ENCODE measurements around the gene MAD1L1. TPM values are rescaled to one million over a fixed set of nuclear protein-coding genes. Genes with fewer than 3 reads are reported as not detected.
A peak's percentile ranks its signal among the peaks of the same experiment; 100 is the strongest.

Gene MAD1L1
- total RNA-seq, 1 donor from 2014 or later: 57.6 TPM

DNA sequence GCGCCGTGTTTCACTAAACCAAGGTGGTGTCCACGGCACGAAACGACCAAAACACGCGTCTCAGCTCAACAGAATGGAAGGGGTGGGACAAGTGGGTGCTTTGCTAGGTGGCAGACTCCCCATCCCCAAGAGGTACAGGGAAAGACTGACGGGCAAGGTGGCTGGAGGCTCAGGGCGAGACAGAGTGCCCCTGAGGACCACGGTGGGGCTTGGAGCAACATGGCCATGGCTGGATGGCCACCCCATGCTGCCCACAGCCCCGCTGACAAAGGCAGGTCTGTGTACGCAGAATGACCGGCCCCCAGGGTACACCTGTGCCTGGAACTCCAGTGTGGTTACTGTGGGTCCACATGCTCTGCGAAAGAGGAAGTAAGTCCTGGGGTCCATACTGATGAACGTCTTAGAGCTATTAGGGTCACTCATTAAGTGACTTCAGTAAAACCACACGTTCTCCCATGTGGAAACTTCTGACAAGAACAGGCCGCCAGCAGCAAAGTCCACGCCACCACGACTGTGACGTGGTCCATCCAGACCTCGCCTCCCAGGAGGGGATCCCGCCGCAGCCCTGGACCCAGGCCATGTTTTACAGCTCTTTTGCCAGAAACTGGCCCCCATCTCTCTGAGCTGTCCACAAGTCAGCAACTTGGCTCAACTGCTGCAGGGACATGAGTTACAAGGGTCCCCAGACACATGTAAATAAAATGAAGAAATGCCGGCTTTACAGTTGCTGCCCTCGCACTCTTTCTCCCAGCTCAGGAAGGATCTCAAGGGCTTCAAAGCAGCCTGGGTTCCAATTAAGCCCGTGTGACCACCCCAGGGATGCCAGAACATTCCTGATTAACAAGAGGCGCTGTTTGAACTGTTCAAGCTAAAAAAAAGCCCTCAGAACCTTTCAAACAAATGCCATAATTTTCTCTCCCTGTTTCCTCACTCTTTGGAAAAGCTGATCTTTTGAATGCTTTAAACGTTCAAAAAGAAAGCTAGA lies 66.8 kb downstream of the MAD1L1 start:
- TF ChIP-seq, protein P1, sequence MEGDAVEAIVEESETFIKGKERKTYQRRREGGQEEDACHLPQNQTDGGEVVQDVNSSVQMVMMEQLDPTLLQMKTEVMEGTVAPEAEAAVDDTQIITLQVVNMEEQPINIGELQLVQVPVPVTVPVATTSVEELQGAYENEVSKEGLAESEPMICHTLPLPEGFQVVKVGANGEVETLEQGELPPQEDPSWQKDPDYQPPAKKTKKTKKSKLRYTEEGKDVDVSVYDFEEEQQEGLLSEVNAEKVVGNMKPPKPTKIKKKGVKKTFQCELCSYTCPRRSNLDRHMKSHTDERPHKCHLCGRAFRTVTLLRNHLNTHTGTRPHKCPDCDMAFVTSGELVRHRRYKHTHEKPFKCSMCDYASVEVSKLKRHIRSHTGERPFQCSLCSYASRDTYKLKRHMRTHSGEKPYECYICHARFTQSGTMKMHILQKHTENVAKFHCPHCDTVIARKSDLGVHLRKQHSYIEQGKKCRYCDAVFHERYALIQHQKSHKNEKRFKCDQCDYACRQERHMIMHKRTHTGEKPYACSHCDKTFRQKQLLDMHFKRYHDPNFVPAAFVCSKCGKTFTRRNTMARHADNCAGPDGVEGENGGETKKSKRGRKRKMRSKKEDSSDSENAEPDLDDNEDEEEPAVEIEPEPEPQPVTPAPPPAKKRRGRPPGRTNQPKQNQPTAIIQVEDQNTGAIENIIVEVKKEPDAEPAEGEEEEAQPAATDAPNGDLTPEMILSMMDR (IDR thresholded peaks at IDR 0.05; ENCODE audit: partially characterized antibody, unreplicated experiment): no peak
- DNase-seq: no peak
- H3K4me1 Mint-ChIP-seq (ENCODE audit: low read depth, unreplicated experiment): peaks cover 37% of the 10 kb centered on the region
- no peaks in the 10 kb centered on the region for H3K36me3 Mint-ChIP-seq (ENCODE audit: unreplicated experiment)
- peaks cover 11% of the 10 kb centered on the region for H3K27me3 Mint-ChIP-seq (ENCODE audit: unreplicated experiment)
- peak overlapping the region; percentile 46 for H3K4me3 Mint-ChIP-seq (ENCODE audit: unreplicated experiment)
- H3K9me3 Mint-ChIP-seq (ENCODE audit: unreplicated experiment): peaks cover 10% of the 10 kb centered on the region
- no peak overlapping the region for H3K27ac Mint-ChIP-seq (ENCODE audit: unreplicated experiment)

DNA sequence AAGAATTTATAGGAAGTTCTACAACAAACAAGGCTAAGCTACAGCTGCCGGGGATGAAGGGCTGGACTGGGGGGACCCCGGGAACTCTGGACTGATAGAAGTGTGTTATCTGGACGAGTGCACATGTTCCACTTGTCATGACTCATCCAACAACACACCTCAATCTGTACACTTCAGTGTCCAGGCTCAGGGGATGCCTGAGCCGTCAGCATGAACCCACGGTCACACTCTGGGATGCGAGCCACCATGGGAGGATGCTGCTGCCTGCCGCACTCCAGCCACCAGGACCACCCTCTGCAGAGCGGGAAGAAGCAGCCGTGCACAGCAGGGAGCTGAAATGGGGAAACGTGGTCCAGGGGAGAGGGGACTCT lies 67.5 kb downstream of the MAD1L1 start:
- Mint-ChIP-seq H3K27ac (ENCODE audit: unreplicated experiment) (no peak overlapping the region), H3K4me3 (ENCODE audit: unreplicated experiment) (peak overlapping the region; percentile 46), H3K36me3 (ENCODE audit: unreplicated experiment) (no peaks in the 10 kb centered on the region), H3K27me3 (ENCODE audit: unreplicated experiment) (peaks cover 7% of the 10 kb centered on the region), H3K9me3 (ENCODE audit: unreplicated experiment) (peaks cover 10% of the 10 kb centered on the region), H3K4me1 (ENCODE audit: low read depth, unreplicated experiment) (peaks cover 31% of the 10 kb centered on the region)
- TF ChIP-seq, protein P1 (IDR thresholded peaks at IDR 0.05; ENCODE audit: partially characterized antibody, unreplicated experiment): no peak
- no peak for DNase-seq

DNA sequence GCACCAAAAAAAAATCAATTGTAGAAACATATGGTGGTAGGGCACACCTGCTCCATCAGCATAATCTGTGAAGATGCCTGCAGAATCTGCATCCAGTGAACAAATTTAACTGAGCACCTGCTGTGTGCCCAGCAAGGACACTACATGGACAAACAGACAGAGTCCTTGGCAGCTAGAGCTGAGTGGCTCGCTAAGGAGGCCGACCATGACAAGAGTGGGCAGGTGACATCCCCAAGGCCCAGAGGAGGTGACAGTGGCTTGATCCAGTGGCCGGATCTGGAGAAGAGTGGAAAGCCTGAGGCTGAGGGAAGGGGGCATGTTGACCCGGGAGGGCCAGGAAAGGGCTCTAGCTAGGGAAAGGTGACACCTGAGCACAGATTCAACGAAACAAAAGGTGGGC lies 68.1 kb downstream of the MAD1L1 start:
- H3K4me1 Mint-ChIP-seq (ENCODE audit: low read depth, unreplicated experiment): peaks cover 29% of the 10 kb centered on the region
- H3K36me3 Mint-ChIP-seq (ENCODE audit: unreplicated experiment): no peaks in the 10 kb centered on the region
- H3K4me3 Mint-ChIP-seq (ENCODE audit: unreplicated experiment): no peak overlapping the region
- H3K9me3 Mint-ChIP-seq (ENCODE audit: unreplicated experiment): peaks cover 10% of the 10 kb centered on the region
- H3K27me3 Mint-ChIP-seq (ENCODE audit: unreplicated experiment): peaks cover 7% of the 10 kb centered on the region
- peak overlapping the region; percentile 70 for H3K27ac Mint-ChIP-seq (ENCODE audit: unreplicated experiment)
- no peak for DNase-seq
- TF ChIP-seq, protein P1 (IDR thresholded peaks at IDR 0.05; ENCODE audit: partially characterized antibody, unreplicated experiment): no peak

DNA sequence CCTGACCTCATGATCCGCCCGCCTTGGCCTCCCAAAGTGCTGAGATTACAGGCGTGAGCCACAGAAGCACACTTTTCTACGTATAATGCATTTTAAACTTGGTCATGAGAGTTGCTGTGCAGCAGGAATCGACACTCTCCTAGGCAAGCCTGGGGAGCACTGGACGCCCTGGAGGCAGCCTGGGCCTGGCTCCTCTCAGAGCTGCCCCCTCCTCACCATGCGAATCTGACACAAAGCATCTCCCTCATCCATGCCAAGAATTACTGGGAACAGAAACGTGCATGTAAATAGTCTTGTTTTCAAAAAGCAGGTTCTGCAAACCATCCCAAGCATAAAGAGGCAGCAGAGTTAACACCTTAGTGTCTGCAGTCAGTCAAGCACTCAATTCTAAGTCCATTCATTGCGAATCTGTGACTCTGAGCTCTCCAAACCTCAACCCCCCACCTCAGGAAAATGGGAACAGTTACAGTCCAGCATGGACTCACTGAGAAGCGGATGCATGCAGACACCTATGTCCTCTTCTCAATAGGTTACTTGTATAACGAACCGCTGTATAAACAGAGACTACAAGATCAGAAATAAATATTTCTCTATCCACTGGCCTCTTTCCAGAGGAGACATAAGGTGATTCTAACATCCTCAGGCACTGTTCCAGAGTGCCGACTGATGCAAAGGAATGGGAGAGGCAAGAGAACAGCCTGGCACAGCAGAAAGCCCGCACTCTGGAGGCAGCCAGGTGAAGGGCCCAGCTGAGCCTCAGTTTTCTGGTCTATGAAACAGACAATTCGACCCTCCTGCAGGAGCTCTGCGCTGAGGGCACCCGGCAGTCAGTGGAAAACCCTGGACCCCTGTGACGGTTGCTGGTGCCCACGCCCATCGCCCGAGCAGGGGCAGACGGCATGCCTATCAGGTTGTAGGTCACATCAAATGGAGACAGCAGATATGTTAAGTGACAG lies 68.9 kb downstream of the MAD1L1 start:
- Mint-ChIP-seq H3K27ac (ENCODE audit: unreplicated experiment) (peak overlapping the region; percentile 95), H3K27me3 (ENCODE audit: unreplicated experiment) (peaks cover 3% of the 10 kb centered on the region), H3K4me1 (ENCODE audit: low read depth, unreplicated experiment) (peaks cover 33% of the 10 kb centered on the region), H3K9me3 (ENCODE audit: unreplicated experiment) (peaks cover 6% of the 10 kb centered on the region), H3K36me3 (ENCODE audit: unreplicated experiment) (no peaks in the 10 kb centered on the region), H3K4me3 (ENCODE audit: unreplicated experiment) (no peak overlapping the region)
- DNase-seq: no peak
- TF ChIP-seq, protein P1 (IDR thresholded peaks at IDR 0.05; ENCODE audit: partially characterized antibody, unreplicated experiment): no peak
